ENCODE measurements around the gene PTBP1. TPM values are rescaled to one million over a fixed set of nuclear protein-coding genes. Genes with fewer than 3 reads are reported as not detected.
"Not testable (repeated sequence)": the region's sequence is repeated elsewhere in the genome, so short reads cannot be mapped to it uniquely, and the experiment has no call there.

The PTBP1 gene
- total RNA-seq, 1 donor from 2014 or later = 417 TPM

DNA sequence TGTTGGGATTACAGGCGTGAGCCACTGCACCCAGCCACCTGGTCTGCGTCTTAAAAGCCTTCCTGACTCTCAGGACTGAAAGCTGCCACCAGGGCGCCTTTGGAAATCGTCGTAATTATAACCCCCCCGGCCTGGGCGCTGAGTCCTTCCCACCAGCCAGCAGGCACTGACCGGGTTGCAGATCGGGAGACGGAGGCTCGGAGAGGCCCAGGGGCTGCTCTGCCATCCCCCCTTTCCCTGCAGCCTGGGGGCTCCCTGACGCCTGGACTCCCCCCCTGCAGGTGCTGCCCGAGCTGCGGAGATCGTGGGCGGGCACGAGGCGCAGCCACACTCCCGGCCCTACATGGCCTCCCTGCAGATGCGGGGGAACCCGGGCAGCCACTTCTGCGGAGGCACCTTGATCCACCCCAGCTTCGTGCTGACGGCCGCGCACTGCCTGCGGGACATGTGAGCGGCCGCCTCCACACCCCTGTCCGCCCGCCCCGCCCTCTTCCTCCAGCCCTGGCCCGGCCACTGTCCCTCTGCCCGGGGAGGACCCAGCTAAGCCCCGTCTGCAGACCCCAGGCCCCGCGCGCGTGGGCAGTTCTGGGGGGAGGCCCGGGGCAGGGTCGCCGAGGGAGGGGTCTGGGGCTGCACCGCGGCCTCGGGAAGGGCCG lies 46.1 kb downstream of the PTBP1 start:
- intact Hi-C loops (cut with micrococcal nuclease) = no loop called here
- H3K27ac Mint-ChIP-seq = no peak overlapping the region
- no peak for ATAC-seq (ENCODE audit: low read depth)
- H3K9me3 Mint-ChIP-seq = no peaks in the 10 kb centered on the region
- ChIA-PET CTCF (no interaction called here), POLR2A (no interaction called here)
- H3K36me3 Mint-ChIP-seq (ENCODE audit: low read depth) = no peaks in the 10 kb centered on the region
- no peak overlapping the region for H3K4me3 Mint-ChIP-seq
- peaks cover 40% of the 10 kb centered on the region for H3K27me3 Mint-ChIP-seq
- peaks cover 11% of the 10 kb centered on the region for H3K4me1 Mint-ChIP-seq
- no peak for DNase-seq
- no peak for TF ChIP-seq CTCF (IDR thresholded peaks at IDR 0.05)

DNA sequence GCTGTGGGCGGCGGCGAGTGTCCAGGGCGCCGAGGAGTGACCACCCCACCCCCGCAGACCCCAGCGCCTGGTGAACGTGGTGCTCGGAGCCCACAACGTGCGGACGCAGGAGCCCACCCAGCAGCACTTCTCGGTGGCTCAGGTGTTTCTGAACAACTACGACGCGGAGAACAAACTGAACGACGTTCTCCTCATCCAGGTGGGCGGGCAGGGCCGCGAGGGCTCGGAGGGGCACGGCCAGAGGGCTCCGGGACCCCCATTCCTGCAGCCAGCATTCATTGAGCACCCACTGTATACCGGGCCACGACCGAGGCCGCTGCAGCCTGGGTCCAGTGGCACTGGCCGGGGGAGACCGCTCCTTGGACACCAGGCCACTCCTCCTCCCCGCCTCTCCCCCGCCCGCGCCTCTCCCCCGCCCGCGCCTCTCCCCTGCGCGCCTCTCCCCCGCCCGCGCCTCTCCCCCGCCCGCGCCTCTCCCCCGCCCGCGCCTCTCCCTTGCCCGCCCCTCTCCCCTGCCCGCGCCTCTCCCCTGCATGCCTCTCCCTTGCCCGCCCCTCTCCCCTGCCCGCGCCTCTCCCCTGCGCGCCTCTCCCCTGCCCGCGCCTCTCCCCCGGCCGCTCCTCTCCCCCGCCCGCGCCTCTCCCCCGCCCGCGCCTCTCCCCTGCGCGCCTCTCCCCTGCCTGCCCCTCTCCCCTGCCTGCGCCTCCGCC lies 46.7 kb downstream of the PTBP1 start:
- CTCF ChIA-PET = no interaction called here
- intact Hi-C loops (cut with micrococcal nuclease) = no loop called here
- ATAC-seq (ENCODE audit: low read depth) (no peak), DNase-seq (no peak)
- Mint-ChIP-seq H3K4me1 (peaks cover 11% of the 10 kb centered on the region), H3K36me3 (ENCODE audit: low read depth) (no peaks in the 10 kb centered on the region), H3K4me3 (no peak overlapping the region), H3K27me3 (peaks cover 42% of the 10 kb centered on the region), H3K9me3 (no peaks in the 10 kb centered on the region), H3K27ac (no peak overlapping the region)
- POLR2A ChIA-PET = no interaction called here
- TF ChIP-seq CTCF (IDR thresholded peaks at IDR 0.05) = no peak

DNA sequence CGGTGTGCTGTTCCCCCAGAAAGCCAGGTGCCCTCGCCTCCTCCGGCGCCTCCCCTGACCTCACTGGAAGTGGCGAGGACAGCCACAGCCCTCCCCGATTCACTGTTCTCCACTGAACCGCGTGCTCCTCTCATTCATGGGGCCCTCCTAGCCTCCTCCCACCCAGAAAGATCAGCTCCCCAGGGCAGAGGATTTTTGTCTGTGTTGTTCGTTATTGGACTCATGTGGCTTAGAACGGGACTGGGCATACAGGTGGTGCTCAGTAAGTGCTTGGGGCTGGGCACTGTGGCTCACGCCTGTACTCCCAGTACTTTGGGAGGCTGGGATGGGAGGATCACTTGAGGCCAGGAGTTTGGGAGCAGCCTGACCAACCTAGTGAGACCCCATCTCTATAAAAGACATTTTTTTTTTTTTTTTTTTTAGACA lies 47.3 kb downstream of the PTBP1 start:
- no peaks in the 10 kb centered on the region for H3K36me3 Mint-ChIP-seq (ENCODE audit: low read depth)
- H3K4me1 Mint-ChIP-seq = peaks cover 11% of the 10 kb centered on the region
- no peak for ATAC-seq (ENCODE audit: low read depth)
- no peak overlapping the region for H3K27ac Mint-ChIP-seq
- DNase-seq = no peak
- TF ChIP-seq CTCF (IDR thresholded peaks at IDR 0.05) = no peak
- CTCF ChIA-PET = no interaction called here
- no peak overlapping the region for H3K4me3 Mint-ChIP-seq
- peaks cover 45% of the 10 kb centered on the region for H3K27me3 Mint-ChIP-seq
- no peaks in the 10 kb centered on the region for H3K9me3 Mint-ChIP-seq
- POLR2A ChIA-PET = interaction anchor here (0.6 kb wide), 1 partner anchor 74 kb away, joined by 4 read pairs; no protein-coding TSS in a partner anchor
- intact Hi-C loops (cut with micrococcal nuclease) = no loop called here

DNA sequence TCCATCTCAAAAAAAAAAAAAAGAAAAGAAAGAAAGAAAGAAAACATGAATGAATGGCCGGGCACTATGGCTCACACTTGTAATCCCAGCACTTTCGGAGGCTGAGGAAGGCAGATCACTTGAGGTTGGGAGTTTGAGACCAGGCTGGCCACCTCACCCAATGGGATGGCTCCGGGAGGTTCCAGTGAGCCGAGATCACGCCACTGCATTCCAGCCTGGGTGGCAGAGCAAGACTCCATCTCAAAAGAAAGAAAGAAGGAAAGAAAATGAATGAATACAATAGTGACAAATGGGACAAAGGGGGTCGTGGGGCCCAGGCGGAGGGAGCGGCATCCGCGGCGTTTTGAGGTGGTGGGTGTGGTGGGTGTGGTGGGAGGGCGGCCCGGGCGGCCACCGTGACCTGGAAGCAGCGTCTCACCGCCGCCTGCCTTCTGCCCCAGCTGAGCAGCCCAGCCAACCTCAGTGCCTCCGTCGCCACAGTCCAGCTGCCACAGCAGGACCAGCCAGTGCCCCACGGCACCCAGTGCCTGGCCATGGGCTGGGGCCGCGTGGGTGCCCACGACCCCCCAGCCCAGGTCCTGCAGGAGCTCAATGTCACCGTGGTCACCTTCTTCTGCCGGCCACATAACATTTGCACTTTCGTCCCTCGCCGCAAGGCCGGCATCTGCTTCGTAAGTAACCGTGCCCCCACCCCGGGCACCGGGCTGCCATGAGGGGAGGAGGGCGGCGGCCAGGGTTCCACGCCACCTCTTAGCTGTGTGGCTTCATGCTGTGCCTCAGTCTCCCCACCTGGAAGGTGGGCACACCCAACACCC lies 48.7 kb downstream of the PTBP1 start:
- Mint-ChIP-seq H3K4me3 (no peak overlapping the region), H3K27ac (no peak overlapping the region), H3K27me3 (peaks cover 51% of the 10 kb centered on the region), H3K36me3 (ENCODE audit: low read depth) (no peaks in the 10 kb centered on the region), H3K9me3 (no peaks in the 10 kb centered on the region), H3K4me1 (peaks cover 11% of the 10 kb centered on the region)
- CTCF ChIA-PET = no interaction called here
- intact Hi-C loops (cut with micrococcal nuclease) = no loop called here
- no peak for TF ChIP-seq CTCF (IDR thresholded peaks at IDR 0.05)
- DNase-seq (no peak), ATAC-seq (ENCODE audit: low read depth) (no peak)
- POLR2A ChIA-PET = interaction anchor here (0.7 kb wide), 1 partner anchor 49 kb away, joined by 4 read pairs; no protein-coding TSS in a partner anchor

DNA sequence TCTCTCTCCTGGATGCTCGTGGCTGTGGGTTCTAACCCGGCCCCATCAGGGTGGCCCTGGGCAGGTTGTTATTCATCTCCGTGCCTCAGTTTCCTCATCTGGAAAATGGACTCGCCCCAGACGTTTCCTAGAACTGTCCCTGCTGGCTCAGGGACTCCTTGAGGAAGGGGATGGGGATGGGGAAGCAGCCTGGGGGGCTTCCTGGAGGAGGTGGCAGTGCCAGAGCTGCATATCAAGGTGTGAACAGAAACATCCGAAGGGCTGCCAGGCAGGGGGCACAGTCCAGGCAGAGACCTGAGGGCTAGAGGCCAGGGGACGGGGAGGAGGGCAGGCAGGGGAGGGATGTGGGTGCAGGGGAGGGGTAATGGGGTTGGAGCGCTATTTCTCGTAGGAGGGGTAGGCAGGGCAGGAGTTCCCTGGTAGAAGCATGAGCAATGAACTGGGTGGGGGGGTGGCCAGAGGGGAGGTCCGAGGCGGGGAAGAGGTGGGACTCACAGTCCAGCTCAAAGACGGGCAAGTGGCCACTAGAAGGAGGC lies 51.2 kb downstream of the PTBP1 start:
- TF ChIP-seq CTCF (IDR thresholded peaks at IDR 0.05) = no peak

DNA sequence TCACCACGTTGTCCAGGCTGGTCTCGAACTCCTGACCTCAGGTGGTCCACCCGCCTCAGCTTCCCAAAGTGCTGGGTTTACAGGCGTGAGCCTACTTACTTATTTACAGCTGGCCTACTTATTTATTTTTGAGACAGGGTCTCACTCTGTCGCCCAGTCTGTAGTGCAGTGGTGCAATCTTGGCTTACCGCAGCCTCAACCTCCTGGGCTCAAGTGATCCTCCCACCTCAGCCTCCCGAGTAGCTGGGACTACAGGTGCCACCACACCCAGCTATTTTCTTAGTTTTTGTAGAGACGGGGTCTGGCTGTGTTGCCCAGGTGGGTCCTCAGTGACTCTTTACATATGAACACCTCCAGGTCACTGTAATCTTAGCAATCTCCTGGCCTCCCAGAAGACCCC lies 51.9 kb downstream of the PTBP1 start:
- CTCF ChIA-PET; H3K9me3 Mint-ChIP-seq; H3K27ac Mint-ChIP-seq; intact Hi-C loops (cut with micrococcal nuclease); ATAC-seq (ENCODE audit: low read depth); DNase-seq; H3K4me3 Mint-ChIP-seq; H3K36me3 Mint-ChIP-seq (ENCODE audit: low read depth); POLR2A ChIA-PET: not testable (repeated sequence)
- H3K27me3 Mint-ChIP-seq = peaks cover 43% of the 10 kb centered on the region
- H3K4me1 Mint-ChIP-seq = peaks cover 11% of the 10 kb centered on the region

More for the DNA sequence above, 51.2 kb downstream of the PTBP1 start:
- intact Hi-C loops (cut with micrococcal nuclease) = no loop called here
- Mint-ChIP-seq H3K9me3 (no peaks in the 10 kb centered on the region), H3K36me3 (ENCODE audit: low read depth) (no peaks in the 10 kb centered on the region), H3K4me1 (peaks cover 11% of the 10 kb centered on the region), H3K27ac (no peak overlapping the region), H3K27me3 (peaks cover 43% of the 10 kb centered on the region), H3K4me3 (no peak overlapping the region)
- ATAC-seq (ENCODE audit: low read depth) (no peak), DNase-seq (no peak)
- ChIA-PET CTCF (no interaction called here), POLR2A (no interaction called here)
